AG10803 (cell line): ENCODE results near the gene CMSS1.

Experiments used
- DNase-seq: peaks from one replicate; pipeline ENCODE4 v3.0.0; 2010; ENCODE audit warnings: low read depth
- H3K4me3 ChIP-seq: 2 replicates; pipeline ENCODE4 v1.5.1; 2011; ENCODE audit warnings: mild to moderate bottlenecking, low read length, control low read depth
- CTCF ChIP-seq: conservative IDR thresholded peaks from 2 replicates; pipeline ENCODE4 v1.5.1; 2011; ENCODE audit warnings: mild to moderate bottlenecking, low read length, control low read depth, inconsistent platforms

CMSS1 gene

GRCh38 chr3:99910752-99911290, 93.2 kb downstream of the CMSS1 start:
- DNase-seq, result no peak
- H3K4me3 ChIP-seq, result no peak overlapping the region
- no peak for TF ChIP-seq CTCF

DNA sequence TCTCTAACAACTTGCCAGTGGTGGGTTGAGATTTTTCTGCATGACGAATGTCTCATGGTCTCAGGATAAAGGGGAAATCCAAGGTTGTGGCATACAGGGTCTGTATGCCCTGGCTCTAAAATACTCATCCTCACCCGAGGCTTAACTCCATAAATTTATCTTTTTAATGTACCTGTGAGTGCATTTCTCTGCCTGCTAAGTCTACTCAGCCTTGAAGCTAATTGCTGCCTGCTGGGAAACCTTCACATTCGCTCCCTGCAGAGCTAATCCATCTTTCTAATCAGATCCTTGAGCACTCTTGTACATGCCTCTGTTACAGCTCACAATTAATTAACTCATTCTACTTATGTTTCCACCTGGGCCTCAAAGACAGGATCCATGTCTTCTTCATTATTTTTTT, 93.8 kb downstream of the CMSS1 start:
- no peak for TF ChIP-seq CTCF
- H3K4me3 ChIP-seq, result no peak overlapping the region
- no peak for DNase-seq

- TF ChIP-seq CTCF, result no peak
- no peak overlapping the region for H3K4me3 ChIP-seq
- DNase-seq, result no peak
Observed at GRCh38 chr3:99915906-99916432, 98.3 kb downstream of the CMSS1 start.

- no peak for TF ChIP-seq CTCF
- no peak for DNase-seq
- no peak overlapping the region for H3K4me3 ChIP-seq
Observed at GRCh38 chr3:99918715-99919114, 101.1 kb downstream of the CMSS1 start.

DNA sequence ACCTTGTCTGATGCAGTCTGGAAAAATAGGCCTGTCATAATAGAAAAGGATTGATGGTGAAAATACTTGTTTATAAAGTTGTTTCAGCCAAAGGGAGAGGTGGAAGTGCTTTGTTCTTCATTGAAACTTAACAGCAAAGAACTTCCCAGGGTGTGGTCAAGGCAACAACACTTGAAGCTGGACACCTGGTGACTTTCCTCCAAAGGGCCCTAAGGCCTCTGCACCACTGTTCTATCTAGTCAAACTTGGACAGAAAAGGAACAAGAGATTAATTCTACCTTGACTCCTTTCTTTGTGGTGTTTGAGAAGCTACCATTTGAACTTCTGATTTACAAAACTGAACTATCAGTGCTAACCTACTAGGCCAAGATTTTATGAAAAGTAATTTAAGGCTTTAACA, 102.0 kb downstream of the CMSS1 start:
- no peak for DNase-seq
- TF ChIP-seq CTCF, result no peak
- H3K4me3 ChIP-seq, result no peak overlapping the region

DNA sequence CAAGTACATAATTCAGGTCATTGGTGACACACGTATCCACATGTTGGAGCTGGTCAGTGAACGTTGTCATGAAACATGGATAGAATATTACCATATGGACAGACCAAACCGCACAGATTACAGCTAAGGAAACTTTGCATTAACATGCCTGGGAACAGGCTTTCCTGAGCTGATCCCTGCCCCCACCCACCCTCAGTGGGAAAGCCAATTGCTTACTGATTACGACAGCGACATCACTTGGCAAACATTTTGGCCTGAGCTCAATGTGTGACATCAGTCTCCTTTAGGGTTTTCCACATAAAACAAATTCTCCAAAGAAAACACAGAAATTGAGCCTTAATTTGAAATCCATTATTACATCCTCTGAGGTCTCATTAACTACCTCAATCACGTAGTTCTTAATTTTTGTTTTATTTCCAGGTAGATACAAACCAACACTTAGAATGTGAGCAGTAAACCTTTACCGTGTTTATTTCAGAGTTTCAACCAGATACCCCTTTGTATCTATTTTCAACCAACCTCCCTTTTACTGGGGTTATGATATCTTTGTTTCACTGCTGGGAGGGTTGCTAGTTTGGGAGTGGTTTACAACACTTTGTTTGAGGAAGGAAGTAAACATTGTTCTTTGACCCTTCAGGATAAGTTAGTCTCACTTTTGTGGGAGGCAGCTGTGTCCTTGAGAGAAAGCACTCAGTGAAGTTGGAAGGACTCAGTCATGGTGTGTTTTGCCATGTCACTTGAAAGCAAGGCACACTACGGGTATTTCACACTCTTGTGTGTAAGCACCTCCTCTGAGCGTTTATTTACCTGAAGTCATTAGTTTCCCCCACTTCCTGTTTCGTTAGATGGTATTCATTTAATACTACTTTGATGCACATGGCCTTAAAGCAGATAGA, 103.1 kb downstream of the CMSS1 start:
- no peak for TF ChIP-seq CTCF
- H3K4me3 ChIP-seq, result no peak overlapping the region
- peak; percentile 72 for DNase-seq

DNA sequence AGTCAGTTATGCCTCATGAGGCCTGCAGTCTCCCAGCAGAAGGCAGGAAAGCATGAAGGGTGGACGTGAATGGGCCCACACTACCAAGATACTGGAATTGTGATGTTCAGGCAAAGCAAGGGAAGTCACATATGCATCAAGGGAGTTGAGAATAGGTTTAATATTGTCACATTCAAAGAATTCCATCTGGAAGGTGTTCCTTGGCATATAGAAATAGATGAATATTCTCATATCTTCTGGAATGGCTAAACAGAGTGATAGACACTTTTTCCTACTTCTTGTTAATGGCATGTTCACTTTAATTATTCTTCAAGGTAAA, 103.7 kb downstream of the CMSS1 start:
- H3K4me3 ChIP-seq, result no peak overlapping the region
- TF ChIP-seq CTCF, result no peak

More for the DNA sequence above, 103.7 kb downstream of the CMSS1 start:
- DNase-seq, result no peak
